HG03432 (cell line): ENCODE measurements around the gene TSEN34.
"Not testable (repeated sequence)": the region's sequence is repeated elsewhere in the genome, so short reads cannot be mapped to it uniquely, and the experiment has no call there.

Experiments used
- ATAC-seq: cut with Tn5 transposase; IDR thresholded peaks from one replicate; pipeline ENCODE4 v1.9.1; 2021; ENCODE audit warnings: mild to moderate bottlenecking, moderate library complexity; ENCODE audit not compliant: unreplicated experiment

Gene TSEN34

GRCh38 chr19:54207983-54208783 is 17.1 kb downstream of the TSEN34 start:
- ATAC-seq = no peak

GRCh38 chr19:54208784-54209057 is 17.6 kb downstream of the TSEN34 start:
- no peak for ATAC-seq

- no peak for ATAC-seq
Observed at GRCh38 chr19:54209058-54209810, 18.1 kb downstream of the TSEN34 start.

- ATAC-seq = no peak
Observed at GRCh38 chr19:54209811-54210494, 18.8 kb downstream of the TSEN34 start.

GRCh38 chr19:54211235-54211634 is 20.1 kb downstream of the TSEN34 start:
- ATAC-seq = no peak

GRCh38 chr19:54214217-54214616 is 23.1 kb downstream of the TSEN34 start:
- ATAC-seq = not testable (repeated sequence)

GRCh38 chr19:54214734-54215133 is 23.6 kb downstream of the TSEN34 start:
- ATAC-seq = not testable (repeated sequence)

GRCh38 chr19:54216869-54217268 is 25.8 kb downstream of the TSEN34 start:
- no peak for ATAC-seq

GRCh38 chr19:54217517-54218247 is 26.6 kb downstream of the TSEN34 start:
- not testable (repeated sequence) for ATAC-seq

- no peak for ATAC-seq
Observed at GRCh38 chr19:54218259-54218658, 27.2 kb downstream of the TSEN34 start.

- ATAC-seq = no peak
Observed at GRCh38 chr19:54218960-54219661, 28.0 kb downstream of the TSEN34 start.

GRCh38 chr19:54219702-54220101 is 28.6 kb downstream of the TSEN34 start:
- ATAC-seq = not testable (repeated sequence)

GRCh38 chr19:54221947-54222346 is 30.8 kb downstream of the TSEN34 start:
- ATAC-seq = not testable (repeated sequence)

GRCh38 chr19:54222474-54223276 is 31.6 kb downstream of the TSEN34 start, which contains the start of gene LILRB3:
TSS of gene LILRB3 (minus strand) at chr19:54223007. CDS start at chr19:54222976, 31 bp downstream.
- ATAC-seq = not testable (repeated sequence)

- not testable (repeated sequence) for ATAC-seq
Observed at GRCh38 chr19:54223277-54223936, 32.3 kb downstream of the TSEN34 start.

- not testable (repeated sequence) for ATAC-seq
Observed at GRCh38 chr19:54223937-54224281, 32.8 kb downstream of the TSEN34 start.

GRCh38 chr19:54224619-54225018 is 33.5 kb downstream of the TSEN34 start:
- not testable (repeated sequence) for ATAC-seq

GRCh38 chr19:54229146-54229545 is 38.0 kb downstream of the TSEN34 start:
- ATAC-seq = no peak

- ATAC-seq = no peak
Observed at GRCh38 chr19:54230031-54230430, 38.9 kb downstream of the TSEN34 start.
